SK-N-MC (cell line): ENCODE measurements around the gene SDR42E2.

Source experiments
- EZH2 ChIP-seq: fragments of 200-600 bp; sonication (generic); IDR thresholded peaks from one replicate; pipeline ENCODE4 v1.6.1; 2017; ENCODE audit warnings: antibody characterized with exemption
- POLR2AphosphoS5 ChIP-seq: IDR thresholded peaks from 2 replicates; pipeline ENCODE4 v1.6.1; 2012; ENCODE audit warnings: mild to moderate bottlenecking, low read depth, low read length, borderline replicate concordance

DNA sequence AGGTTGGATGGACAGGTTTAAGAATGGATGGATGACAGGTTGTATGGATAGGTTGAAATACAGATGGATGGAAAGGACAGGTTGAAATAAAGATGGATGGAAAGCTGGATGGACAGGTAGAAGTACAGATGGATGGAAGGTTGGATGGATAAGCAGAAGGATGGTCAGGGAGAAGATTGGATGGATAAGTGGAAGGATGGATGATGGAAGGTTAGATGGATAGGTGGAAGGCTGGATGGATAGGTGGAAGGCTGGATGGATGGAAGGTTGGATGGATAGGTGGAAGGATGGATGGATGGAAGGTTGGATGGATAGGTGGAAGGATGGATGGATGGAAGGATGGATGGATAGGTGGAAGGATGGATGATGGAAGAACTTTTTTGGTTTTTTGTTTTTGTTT is 905 bp upstream of the SDR42E2 start:
- TF ChIP-seq EZH2, result no peak
- TF ChIP-seq POLR2AphosphoS5, result no peak
